HG02885 (cell line): ENCODE results near the gene GUF1.
"Not testable (repeated sequence)": the region's sequence is repeated elsewhere in the genome, so short reads cannot be mapped to it uniquely, and the experiment has no call there.

Experiments used
- ATAC-seq: cut with Tn5 transposase; IDR thresholded peaks from one replicate; pipeline ENCODE4 v1.9.1; 2021; ENCODE audit warnings: mild to moderate bottlenecking; ENCODE audit not compliant: unreplicated experiment, poor library complexity

Gene GUF1

GRCh38 chr4:44701037-44701436, 22.8 kb downstream of the GUF1 start:
- ATAC-seq: no peak

DNA sequence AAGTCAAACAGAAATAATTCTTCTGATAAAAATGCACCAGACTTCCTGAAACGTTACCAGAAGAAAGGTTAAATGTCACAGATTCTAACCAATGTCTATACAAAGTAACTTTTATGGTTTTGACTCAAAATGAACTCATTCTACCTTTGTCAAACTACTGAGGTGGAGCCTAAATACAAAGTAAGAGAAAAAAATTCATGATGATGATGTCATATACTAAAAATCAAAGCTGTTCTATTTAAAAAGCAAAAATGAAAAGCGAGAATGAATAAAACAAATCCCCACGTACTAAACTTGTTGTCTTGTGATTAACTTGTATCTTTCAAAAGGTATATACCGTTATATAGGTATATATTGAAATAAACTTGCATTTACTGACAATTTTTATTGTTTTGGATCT, 26.5 kb downstream of the GUF1 start:
- no peak for ATAC-seq

GRCh38 chr4:44713125-44713524, 34.9 kb downstream of the GUF1 start:
- ATAC-seq: no peak

- ATAC-seq: no peak
Observed at GRCh38 chr4:44716597-44716996, 38.4 kb downstream of the GUF1 start.

- no peak for ATAC-seq
Observed at GRCh38 chr4:44720371-44720770, 42.2 kb downstream of the GUF1 start.

DNA sequence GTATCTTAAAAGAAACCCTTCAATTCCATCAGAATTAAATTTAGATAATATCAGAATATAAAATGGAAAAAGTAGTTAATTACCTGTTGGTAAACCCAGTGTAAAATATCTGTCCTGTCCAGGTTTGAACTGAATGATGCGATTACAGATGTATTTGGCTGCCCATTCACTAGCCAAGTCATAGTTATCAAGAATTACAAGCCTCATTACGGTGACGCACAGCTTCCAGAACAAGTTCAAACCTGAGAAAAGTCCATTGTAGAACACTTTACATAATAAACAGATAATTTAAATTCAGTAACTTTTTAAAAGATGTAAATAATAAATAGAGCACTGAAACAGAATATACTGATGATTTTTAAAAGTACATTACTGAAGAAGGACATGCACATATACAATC, 43.8 kb downstream of the GUF1 start:
- ATAC-seq: no peak

DNA sequence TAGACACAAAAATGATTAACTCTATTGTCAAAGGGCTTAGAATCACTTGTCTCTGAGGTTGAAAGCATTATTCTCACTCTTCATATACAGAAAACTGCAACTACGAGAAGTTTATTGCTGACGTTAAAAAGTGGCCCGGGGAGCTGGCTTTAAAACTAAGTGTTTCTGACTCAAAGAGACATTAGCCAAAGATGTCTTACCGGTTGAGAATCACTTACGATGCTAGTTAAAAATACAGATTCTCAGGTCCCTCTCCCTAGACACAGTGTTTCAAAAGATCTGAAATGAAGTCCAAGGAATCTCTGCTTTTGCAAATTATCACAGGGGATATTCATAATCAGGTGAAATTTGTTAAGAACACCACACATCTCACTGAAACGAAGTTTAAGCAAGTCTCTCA, 46.9 kb downstream of the GUF1 start:
- no peak for ATAC-seq

DNA sequence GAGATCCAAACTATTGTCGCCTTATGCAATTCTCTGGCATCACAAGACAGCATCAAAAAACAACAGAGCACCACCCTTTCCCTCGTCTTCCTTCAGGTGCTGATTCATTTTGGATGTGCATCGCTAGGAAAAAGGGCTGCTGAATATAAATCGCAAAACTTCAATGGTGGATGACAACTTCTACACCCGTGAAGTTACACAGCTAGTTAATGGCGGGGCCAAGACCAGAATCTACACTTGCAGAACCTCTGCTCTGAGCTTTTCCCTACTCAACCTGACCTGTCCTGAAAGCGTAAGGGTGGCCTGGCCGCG, 47.5 kb downstream of the GUF1 start:
- ATAC-seq: no peak

GRCh38 chr4:44726038-44726871, 48.0 kb downstream of the GUF1 start, which contains the start of gene GNPDA2:
GNPDA2 (minus strand) TSS chr4:44726556; CDS start chr4:44722207, 4,349 bp downstream.
- peak; percentile 92 for ATAC-seq

DNA sequence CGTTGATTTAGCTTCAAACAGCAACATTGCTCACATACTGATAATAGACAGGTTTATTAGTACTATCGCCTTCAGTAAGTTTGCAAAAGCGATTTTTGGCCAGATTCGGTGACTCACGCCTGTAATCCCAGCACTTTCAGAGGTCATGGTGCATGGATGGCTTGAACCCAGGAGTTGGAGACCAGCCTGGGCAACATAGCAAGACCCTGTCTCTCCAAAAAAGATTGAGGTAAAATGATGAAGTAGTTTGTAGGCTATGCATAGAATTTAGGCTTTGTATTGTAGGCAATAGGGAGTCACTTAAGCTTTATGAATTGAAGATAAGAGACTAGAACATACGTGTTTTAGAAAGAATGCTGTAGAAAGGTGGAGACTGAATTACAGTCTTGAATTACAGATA, 49.3 kb downstream of the GUF1 start:
- no peak for ATAC-seq

DNA sequence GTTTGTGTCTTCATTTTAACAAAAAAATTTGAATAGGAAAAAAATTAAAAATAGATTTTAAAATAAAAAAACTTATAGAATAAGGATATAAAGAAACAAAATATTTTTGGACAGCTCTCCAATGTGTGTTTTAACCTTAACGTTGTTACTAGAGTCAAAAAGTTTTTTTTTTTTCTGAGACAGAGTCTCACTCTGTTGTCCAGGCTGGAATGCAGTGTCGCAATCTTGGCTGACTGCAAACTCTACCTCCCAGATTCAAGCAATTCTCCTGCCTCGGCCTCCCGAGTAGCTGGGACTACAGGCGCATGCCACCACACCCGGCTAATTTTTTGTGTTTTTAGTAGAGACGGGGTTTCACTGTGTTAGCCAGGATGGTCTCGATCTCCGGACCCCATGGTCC, 50.5 kb downstream of the GUF1 start:
- ATAC-seq: not testable (repeated sequence)

- ATAC-seq: no peak
Observed at GRCh38 chr4:44736900-44737299, 58.7 kb downstream of the GUF1 start.

DNA sequence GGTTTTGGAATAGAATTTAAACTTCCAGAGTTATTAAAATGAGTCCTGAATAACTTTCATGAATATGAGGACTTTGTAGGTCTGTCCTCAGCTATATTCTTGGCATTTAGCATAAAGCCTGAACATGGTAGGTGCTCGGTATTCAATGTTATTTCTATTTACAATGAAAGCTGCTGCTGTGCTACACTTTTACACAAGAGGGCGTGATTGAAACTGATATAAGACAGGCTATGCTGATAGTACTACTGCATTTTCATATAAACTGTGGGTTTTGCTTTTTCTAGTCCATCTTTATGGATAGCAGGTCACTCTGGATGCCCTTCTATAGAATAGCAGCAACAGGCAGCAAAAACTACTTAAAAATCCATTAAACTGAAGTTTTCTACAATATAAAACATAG, 60.4 kb downstream of the GUF1 start:
- peak; percentile 85 for ATAC-seq

DNA sequence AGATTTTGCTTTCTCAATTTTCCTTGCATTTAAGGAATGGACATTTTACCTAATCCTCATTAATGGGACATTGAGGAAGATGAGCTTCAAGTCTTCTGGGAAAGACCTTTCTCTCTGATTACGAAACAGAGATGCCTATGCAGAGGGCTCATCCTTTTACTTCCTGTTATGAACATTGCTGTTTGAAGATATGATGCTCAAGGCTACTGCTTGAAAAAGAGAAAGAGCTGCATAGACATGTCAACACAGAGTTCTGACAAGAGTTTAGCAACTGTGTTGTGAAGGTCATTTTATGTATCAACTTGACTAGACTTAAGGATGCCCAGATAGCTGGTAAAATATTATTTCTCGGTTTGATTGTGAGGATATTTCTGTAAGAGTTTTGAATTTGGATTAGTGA, 62.0 kb downstream of the GUF1 start:
- ATAC-seq: no peak
